ENCODE measurements around the gene MAN1B1.

MAN1B1 gene

DNA sequence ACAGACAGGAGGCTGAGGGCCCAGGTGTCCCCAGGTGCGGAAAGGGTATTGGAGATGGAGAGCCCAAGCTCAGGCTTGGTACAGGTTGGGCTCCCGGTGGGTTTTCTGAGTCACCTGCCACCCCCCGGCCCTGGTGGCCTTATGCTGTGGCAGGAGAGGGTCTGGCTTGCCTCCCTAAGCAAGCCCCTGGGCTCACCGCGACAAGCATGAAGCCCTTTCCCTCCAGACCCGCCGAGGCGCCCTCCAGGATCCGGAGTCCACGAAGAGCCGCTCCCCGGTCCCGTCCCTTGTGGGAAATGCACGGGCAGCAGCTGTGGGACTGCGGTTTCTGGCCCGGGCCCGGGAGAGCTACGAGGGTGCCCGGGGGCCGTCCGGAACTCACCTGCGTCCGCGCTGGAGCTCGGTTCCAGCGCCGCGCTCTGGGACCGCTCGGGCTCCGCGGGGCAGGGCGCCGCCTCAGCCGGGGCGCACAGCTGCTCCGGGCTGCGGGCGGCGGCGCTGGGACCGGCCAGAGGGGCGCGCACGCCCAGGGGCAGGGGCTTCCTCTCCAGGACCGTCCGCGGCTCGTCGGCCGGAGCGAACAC, 17.2 kb upstream of the MAN1B1 start:
- TF ChIP-seq, protein P1, sequence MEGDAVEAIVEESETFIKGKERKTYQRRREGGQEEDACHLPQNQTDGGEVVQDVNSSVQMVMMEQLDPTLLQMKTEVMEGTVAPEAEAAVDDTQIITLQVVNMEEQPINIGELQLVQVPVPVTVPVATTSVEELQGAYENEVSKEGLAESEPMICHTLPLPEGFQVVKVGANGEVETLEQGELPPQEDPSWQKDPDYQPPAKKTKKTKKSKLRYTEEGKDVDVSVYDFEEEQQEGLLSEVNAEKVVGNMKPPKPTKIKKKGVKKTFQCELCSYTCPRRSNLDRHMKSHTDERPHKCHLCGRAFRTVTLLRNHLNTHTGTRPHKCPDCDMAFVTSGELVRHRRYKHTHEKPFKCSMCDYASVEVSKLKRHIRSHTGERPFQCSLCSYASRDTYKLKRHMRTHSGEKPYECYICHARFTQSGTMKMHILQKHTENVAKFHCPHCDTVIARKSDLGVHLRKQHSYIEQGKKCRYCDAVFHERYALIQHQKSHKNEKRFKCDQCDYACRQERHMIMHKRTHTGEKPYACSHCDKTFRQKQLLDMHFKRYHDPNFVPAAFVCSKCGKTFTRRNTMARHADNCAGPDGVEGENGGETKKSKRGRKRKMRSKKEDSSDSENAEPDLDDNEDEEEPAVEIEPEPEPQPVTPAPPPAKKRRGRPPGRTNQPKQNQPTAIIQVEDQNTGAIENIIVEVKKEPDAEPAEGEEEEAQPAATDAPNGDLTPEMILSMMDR (IDR thresholded peaks at IDR 0.05): no peak; the same call in 1 of the 2 replicates

DNA sequence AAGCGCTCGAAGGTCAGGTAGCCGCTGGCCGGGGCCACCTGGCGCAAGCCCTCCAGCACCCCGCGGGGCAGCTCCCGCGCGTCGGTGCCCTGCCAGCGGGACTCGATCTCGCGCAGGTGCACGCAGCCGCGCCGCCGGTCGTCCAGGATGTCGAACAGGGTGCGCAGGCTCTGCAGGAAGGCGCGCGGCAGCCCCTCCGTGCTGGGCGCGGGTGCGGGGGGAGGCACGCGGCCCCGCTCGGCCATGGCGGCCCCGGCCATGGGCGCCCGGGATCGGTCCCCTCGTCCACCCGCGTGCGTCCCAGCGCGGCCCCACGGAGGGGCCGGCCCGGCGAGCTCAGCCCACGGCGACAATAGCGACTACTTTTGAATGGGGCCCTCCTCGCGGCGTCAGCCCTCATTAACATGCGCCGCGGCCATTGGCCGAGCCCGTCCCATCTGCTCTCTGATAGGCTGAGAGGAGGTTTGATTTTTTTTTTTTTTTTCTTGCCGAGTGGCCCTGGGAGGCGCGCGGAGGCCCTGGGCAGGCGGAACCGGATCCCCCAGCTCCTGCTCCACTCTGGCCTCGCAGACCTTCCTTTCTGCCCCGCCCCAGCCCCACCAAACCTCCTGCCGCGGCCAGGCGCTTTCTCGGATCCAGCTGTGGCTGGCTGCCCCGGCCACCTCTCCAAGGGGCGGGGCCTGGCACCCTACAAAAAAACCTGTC, 16.4 kb upstream of the MAN1B1 start, which contains the start of gene SAPCD2:
TSS of gene SAPCD2 (minus strand) at position 357 of the 705 bp plus-strand sequence. CDS start at position 260, 97 bp downstream.
- TF ChIP-seq, protein P1 (IDR thresholded peaks at IDR 0.05): no peak

DNA sequence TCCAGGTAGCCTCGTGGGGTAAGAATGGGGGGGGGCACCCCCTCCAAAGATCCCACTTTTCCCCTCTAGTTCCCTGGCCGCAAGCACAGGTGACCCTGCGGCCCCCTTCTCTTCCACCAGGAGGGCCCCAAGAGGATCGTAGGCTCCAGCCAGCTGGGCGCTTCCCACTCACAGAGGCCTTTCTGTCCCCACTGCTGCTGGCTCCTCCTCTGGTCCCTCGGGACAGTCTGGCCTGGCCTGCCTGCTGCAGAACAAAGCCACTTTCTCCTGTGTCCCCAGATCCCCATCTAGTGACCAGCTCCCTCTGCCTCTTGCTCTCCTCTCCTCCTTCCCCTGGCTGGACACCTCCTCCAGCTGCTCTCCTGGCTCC, 15.9 kb upstream of the MAN1B1 start:
- TF ChIP-seq, protein P1 (IDR thresholded peaks at IDR 0.05): no peak

DNA sequence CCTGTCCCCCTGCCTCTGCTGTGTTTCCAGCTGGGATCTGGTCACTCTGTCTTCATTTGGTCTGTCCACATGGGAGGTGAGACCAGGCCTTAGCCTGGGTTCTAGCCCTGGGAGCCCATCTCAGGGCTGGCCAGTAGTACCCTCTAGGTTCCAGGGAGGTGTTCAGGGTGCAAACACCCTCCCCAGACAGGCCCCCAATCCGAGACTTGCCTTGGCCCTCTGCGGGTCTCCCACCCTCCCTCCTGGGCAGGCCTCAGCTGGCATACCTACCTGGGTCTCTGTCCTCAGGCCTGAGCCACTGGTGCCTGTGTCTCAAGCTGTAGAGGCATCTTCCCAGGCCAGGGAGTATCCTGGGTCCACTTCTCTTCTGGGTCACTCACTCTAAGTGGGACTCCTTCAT, 15.5 kb upstream of the MAN1B1 start:
- TF ChIP-seq, protein P1 (IDR thresholded peaks at IDR 0.05): no peak

DNA sequence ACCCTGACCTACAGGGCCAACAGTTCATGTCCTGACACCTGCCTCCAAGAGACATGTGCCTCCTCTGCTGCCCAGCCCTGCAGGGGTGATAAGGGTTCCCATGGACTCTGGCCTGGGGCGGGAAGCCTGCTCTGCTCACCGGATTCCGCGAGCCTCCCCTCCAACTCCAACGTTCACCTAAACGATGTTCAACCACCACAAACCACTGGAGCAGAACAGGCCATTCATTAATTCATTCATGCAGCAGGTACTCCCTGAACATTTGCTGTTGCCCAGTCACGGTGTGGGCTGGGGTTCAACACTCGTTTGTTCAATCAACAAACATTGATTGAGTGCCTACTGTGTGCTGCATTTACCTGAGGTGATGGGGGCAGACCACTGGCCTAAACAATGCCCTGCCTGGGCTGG, 12.8 kb upstream of the MAN1B1 start:
- TF ChIP-seq, protein P1 (IDR thresholded peaks at IDR 0.05): no peak

DNA sequence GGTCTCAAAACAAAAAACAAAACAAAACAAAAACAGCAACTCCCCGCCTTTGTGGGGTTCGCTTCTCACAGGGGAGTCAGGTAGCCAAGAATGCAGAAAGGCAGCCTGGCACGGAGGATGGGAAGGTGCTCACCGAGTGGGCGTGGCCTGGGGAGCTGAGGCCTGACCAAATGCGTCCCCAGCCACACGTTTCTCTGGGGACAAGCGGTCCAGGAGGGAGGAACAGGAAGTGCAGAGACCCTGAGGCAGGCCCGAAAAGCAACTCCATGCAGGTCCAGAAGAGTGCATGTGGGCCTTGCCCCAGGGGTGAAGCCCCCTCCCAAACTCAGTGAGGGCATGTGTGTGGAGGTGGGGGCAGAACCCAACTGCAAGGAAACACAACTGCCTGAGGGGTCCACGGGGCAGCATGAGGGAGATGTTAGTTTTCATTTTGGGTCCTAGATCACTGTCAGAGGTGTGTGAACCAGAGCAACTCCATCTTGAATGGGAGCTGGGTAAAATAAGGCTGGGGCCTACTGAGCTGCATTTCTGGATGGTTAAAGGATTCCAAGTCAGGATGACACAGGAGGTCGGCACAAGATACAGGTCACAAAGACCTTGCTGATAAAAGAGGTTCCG, 12.0 kb upstream of the MAN1B1 start:
- TF ChIP-seq, protein P1 (IDR thresholded peaks at IDR 0.05): no peak

DNA sequence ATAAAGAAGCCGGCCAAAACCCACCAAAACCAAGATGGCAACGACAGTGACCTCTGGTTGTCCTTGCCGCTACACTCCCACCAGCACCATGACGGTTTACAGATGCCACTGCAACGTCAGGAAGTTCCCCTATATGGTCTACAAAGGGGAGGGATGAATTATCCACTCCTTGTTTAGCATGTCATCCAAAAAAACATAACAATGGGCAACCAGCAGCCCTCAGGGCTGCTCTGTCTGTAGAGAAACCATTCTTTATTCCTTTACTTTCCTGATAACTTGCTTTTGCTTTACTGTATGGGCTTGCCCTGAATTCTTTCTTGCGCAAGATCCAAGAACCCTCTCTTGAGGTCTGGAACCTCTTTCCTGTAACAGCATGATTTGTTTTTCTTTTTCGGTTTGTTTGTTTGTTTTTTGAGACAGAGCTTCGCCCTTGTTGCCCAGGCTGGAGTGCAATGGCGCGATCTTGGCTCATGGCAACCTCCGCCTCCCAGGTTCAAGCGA, 11.5 kb upstream of the MAN1B1 start:
- TF ChIP-seq, protein P1 (IDR thresholded peaks at IDR 0.05): no peak

Measured in LNCAP (cell line).